ENCODE data around the gene SLC49A3. TPM values are rescaled to one million over a fixed set of nuclear protein-coding genes. Genes with fewer than 3 reads are reported as not detected.

The SLC49A3 gene
- total and polyA plus RNA-seq, 10 of the 15 experiments (the other 5 are each of a cell fraction or from before 2014, with no cell fraction given), result 0.09 to 0.85 (median 0.18) TPM; not detected in 4

DNA sequence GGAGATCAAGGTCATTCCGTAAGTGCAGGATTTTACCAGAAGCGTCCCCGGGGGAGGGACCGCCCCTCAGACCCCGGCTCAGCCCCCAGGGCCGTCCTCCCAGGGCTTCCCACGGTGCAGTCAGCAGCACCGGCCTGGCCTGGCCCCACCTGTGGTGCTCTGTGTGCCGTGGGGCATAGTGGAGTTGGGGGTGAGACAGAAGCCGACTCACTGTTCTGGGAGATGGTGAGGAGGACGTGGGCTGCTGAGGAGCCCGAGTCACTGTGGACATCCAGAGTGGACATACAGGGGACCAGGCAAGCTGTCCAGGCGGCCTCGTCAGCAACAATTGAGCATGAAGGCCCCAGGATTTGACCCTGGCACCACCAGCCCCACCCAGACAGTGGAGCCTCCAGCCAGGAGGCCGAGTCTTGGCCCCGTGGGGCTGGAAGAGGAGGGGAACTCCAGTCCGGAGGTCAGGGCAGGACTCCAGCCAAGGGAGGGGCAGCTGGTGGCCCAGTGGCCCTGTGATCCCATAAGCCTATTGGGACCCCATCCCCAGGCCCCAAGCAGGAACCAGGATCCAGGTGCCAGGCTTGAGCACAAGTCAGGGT lies 34.0 kb downstream of the SLC49A3 start (continued):
- TF ChIP-seq CUX1 (IDR thresholded peaks at IDR 0.05; ENCODE audit: insufficient replicate concordance, low read depth, low read length), result no peak
- no peak for TF ChIP-seq NKRF (conservative IDR thresholded peaks at IDR 0.05)
- no peak for TF ChIP-seq EED (IDR thresholded peaks at IDR 0.05; ENCODE audit: low read depth)
- TF ChIP-seq SPI1 (IDR thresholded peaks at IDR 0.05; ENCODE audit: borderline replicate concordance, insufficient read depth, low read depth, low read length), result no peak
- no peak for TF ChIP-seq KDM1A (IDR thresholded peaks at IDR 0.05; ENCODE audit: borderline replicate concordance)
- no peak for TF ChIP-seq IKZF1 (conservative IDR thresholded peaks at IDR 0.05)
- TF ChIP-seq ZBTB4 (CRISPR knock-in tag; IDR thresholded peaks at IDR 0.05), result no peak
- no peak for TF ChIP-seq CREB1 (IDR thresholded peaks at IDR 0.05; ENCODE audit: low read depth)
- no peak for TF ChIP-seq ZSCAN29 (IDR thresholded peaks at IDR 0.05)

All from GM12878 (cell line).